ENCODE results near the gene SLC9A4.

The SLC9A4 gene

GRCh38 chr2:102481931-102482330 is 8.9 kb downstream of the SLC9A4 start:
- H3K4me1 ChIP-seq (ENCODE audit: control insufficient read depth, insufficient read depth, low read length, poor library complexity, severe bottlenecking): no peaks in the 10 kb centered on the region
- 68 to 79% methylated on average over 6 to 7 of the region's 7 CpGs for WGBS, 2 experiments (ENCODE audit: insufficient coverage in 2 of 2)
- H3K9me3 ChIP-seq (ENCODE audit: control insufficient read depth, low read length): no peaks in the 10 kb centered on the region

GRCh38 chr2:102483086-102483485 is 10.1 kb downstream of the SLC9A4 start:
- 92 to 93% methylated on average over 6 of the region's 6 CpGs for WGBS, 2 experiments (ENCODE audit: insufficient coverage in 2 of 2)
- peaks cover 3% of the 10 kb centered on the region for H3K4me1 ChIP-seq (ENCODE audit: control insufficient read depth, insufficient read depth, low read length, poor library complexity, severe bottlenecking)

More at GRCh38 chr2:102481931-102482330, 8.9 kb downstream of the SLC9A4 start:
- no peak overlapping the region for H3K4me3 ChIP-seq (ENCODE audit: extremely low read depth, insufficient read depth, low read length, poor library complexity, severe bottlenecking)
- H3K36me3 ChIP-seq (ENCODE audit: control insufficient read depth, insufficient read depth, low read length): no peaks in the 10 kb centered on the region
- H3K27ac ChIP-seq (ENCODE audit: low read depth, low read length, severe bottlenecking): no peak overlapping the region

GRCh38 chr2:102484310-102485061 is 11.5 kb downstream of the SLC9A4 start:
- Histone ChIP-seq H3K9me3 (ENCODE audit: control insufficient read depth, low read length) (no peaks in the 10 kb centered on the region), H3K4me3 (ENCODE audit: extremely low read depth, insufficient read depth, low read length, poor library complexity, severe bottlenecking) (no peak overlapping the region), H3K4me1 (ENCODE audit: control insufficient read depth, insufficient read depth, low read length, poor library complexity, severe bottlenecking) (peaks cover 5% of the 10 kb centered on the region), H3K27ac (ENCODE audit: low read depth, low read length, severe bottlenecking) (no peak overlapping the region), H3K36me3 (ENCODE audit: control insufficient read depth, insufficient read depth, low read length) (no peaks in the 10 kb centered on the region)
- 91 to 94% methylated on average over 5 of the region's 6 CpGs for WGBS, 2 experiments (ENCODE audit: insufficient coverage in 2 of 2)

More at GRCh38 chr2:102483086-102483485, 10.1 kb downstream of the SLC9A4 start:
- no peak overlapping the region for H3K4me3 ChIP-seq (ENCODE audit: extremely low read depth, insufficient read depth, low read length, poor library complexity, severe bottlenecking)
- no peaks in the 10 kb centered on the region for H3K9me3 ChIP-seq (ENCODE audit: control insufficient read depth, low read length)
- no peaks in the 10 kb centered on the region for H3K36me3 ChIP-seq (ENCODE audit: control insufficient read depth, insufficient read depth, low read length)
- H3K27ac ChIP-seq (ENCODE audit: low read depth, low read length, severe bottlenecking): no peak overlapping the region

GRCh38 chr2:102485147-102485785 is 12.2 kb downstream of the SLC9A4 start:
- WGBS, 2 experiments (ENCODE audit: insufficient coverage in 2 of 2): 88 to 93% methylated on average over 3 to 4 of the region's 5 CpGs
- H3K4me3 ChIP-seq (ENCODE audit: extremely low read depth, insufficient read depth, low read length, poor library complexity, severe bottlenecking): no peak overlapping the region
- H3K4me1 ChIP-seq (ENCODE audit: control insufficient read depth, insufficient read depth, low read length, poor library complexity, severe bottlenecking): peaks cover 5% of the 10 kb centered on the region
- no peaks in the 10 kb centered on the region for H3K36me3 ChIP-seq (ENCODE audit: control insufficient read depth, insufficient read depth, low read length)
- H3K27ac ChIP-seq (ENCODE audit: low read depth, low read length, severe bottlenecking): no peak overlapping the region
- H3K9me3 ChIP-seq (ENCODE audit: control insufficient read depth, low read length): no peaks in the 10 kb centered on the region

GRCh38 chr2:102486941-102487702 is 14.1 kb downstream of the SLC9A4 start:
- H3K4me3 ChIP-seq (ENCODE audit: extremely low read depth, insufficient read depth, low read length, poor library complexity, severe bottlenecking): no peak overlapping the region
- H3K4me1 ChIP-seq (ENCODE audit: control insufficient read depth, insufficient read depth, low read length, poor library complexity, severe bottlenecking): peaks cover 5% of the 10 kb centered on the region
- no peak overlapping the region for H3K27ac ChIP-seq (ENCODE audit: low read depth, low read length, severe bottlenecking)
- 100% methylated on average over 1 of the region's 1 CpG for WGBS, 2 experiments (ENCODE audit: insufficient coverage in 2 of 2)
- no peaks in the 10 kb centered on the region for H3K36me3 ChIP-seq (ENCODE audit: control insufficient read depth, insufficient read depth, low read length)
- H3K9me3 ChIP-seq (ENCODE audit: control insufficient read depth, low read length): no peaks in the 10 kb centered on the region

- Histone ChIP-seq H3K4me1 (ENCODE audit: control insufficient read depth, insufficient read depth, low read length, poor library complexity, severe bottlenecking) (peaks cover 5% of the 10 kb centered on the region), H3K4me3 (ENCODE audit: extremely low read depth, insufficient read depth, low read length, poor library complexity, severe bottlenecking) (no peak overlapping the region), H3K27ac (ENCODE audit: low read depth, low read length, severe bottlenecking) (no peak overlapping the region), H3K9me3 (ENCODE audit: control insufficient read depth, low read length) (no peaks in the 10 kb centered on the region), H3K36me3 (ENCODE audit: control insufficient read depth, insufficient read depth, low read length) (no peaks in the 10 kb centered on the region)
- WGBS, 2 experiments (ENCODE audit: insufficient coverage in 2 of 2): 70 to 73% methylated on average over 3 of the region's 8 CpGs
Measured at GRCh38 chr2:102487761-102488462, 14.9 kb downstream of the SLC9A4 start.

- WGBS, 2 experiments (ENCODE audit: insufficient coverage in 2 of 2): 89% methylated on average over 1 of the region's 1 CpG; no CpG with 5 or more reads in 1 of the 2 experiments
- Histone ChIP-seq H3K4me3 (ENCODE audit: extremely low read depth, insufficient read depth, low read length, poor library complexity, severe bottlenecking) (no peak overlapping the region), H3K9me3 (ENCODE audit: control insufficient read depth, low read length) (no peaks in the 10 kb centered on the region), H3K27ac (ENCODE audit: low read depth, low read length, severe bottlenecking) (no peak overlapping the region), H3K36me3 (ENCODE audit: control insufficient read depth, insufficient read depth, low read length) (no peaks in the 10 kb centered on the region), H3K4me1 (ENCODE audit: control insufficient read depth, insufficient read depth, low read length, poor library complexity, severe bottlenecking) (peaks cover 5% of the 10 kb centered on the region)
Measured at GRCh38 chr2:102489646-102490045, 16.6 kb downstream of the SLC9A4 start.

- Histone ChIP-seq H3K9me3 (ENCODE audit: control insufficient read depth, low read length) (no peaks in the 10 kb centered on the region), H3K4me3 (ENCODE audit: extremely low read depth, insufficient read depth, low read length, poor library complexity, severe bottlenecking) (no peak overlapping the region), H3K4me1 (ENCODE audit: control insufficient read depth, insufficient read depth, low read length, poor library complexity, severe bottlenecking) (peaks cover 5% of the 10 kb centered on the region), H3K27ac (ENCODE audit: low read depth, low read length, severe bottlenecking) (no peak overlapping the region), H3K36me3 (ENCODE audit: control insufficient read depth, insufficient read depth, low read length) (no peaks in the 10 kb centered on the region)
Measured at GRCh38 chr2:102492006-102492405, 19.0 kb downstream of the SLC9A4 start.

GRCh38 chr2:102494570-102494969 is 21.5 kb downstream of the SLC9A4 start:
- no peaks in the 10 kb centered on the region for H3K9me3 ChIP-seq (ENCODE audit: control insufficient read depth, low read length)
- no peaks in the 10 kb centered on the region for H3K36me3 ChIP-seq (ENCODE audit: control insufficient read depth, insufficient read depth, low read length)
- WGBS, 2 experiments (ENCODE audit: insufficient coverage in 2 of 2): no CpG with 5 or more reads among the region's 1 CpG
- H3K4me3 ChIP-seq (ENCODE audit: extremely low read depth, insufficient read depth, low read length, poor library complexity, severe bottlenecking): no peak overlapping the region
- H3K4me1 ChIP-seq (ENCODE audit: control insufficient read depth, insufficient read depth, low read length, poor library complexity, severe bottlenecking): no peaks in the 10 kb centered on the region
- no peak overlapping the region for H3K27ac ChIP-seq (ENCODE audit: low read depth, low read length, severe bottlenecking)

GRCh38 chr2:102498414-102498813 is 25.4 kb downstream of the SLC9A4 start:
- no CpG with 5 or more reads among the region's 2 CpGs for WGBS, 2 experiments (ENCODE audit: insufficient coverage in 2 of 2)
- no peak overlapping the region for H3K4me3 ChIP-seq (ENCODE audit: extremely low read depth, insufficient read depth, low read length, poor library complexity, severe bottlenecking)
- H3K4me1 ChIP-seq (ENCODE audit: control insufficient read depth, insufficient read depth, low read length, poor library complexity, severe bottlenecking): no peaks in the 10 kb centered on the region
- no peaks in the 10 kb centered on the region for H3K36me3 ChIP-seq (ENCODE audit: control insufficient read depth, insufficient read depth, low read length)
- H3K27ac ChIP-seq (ENCODE audit: low read depth, low read length, severe bottlenecking): no peak overlapping the region
- no peaks in the 10 kb centered on the region for H3K9me3 ChIP-seq (ENCODE audit: control insufficient read depth, low read length)
